ENCODE measurements around the gene IL11RA.

DNA sequence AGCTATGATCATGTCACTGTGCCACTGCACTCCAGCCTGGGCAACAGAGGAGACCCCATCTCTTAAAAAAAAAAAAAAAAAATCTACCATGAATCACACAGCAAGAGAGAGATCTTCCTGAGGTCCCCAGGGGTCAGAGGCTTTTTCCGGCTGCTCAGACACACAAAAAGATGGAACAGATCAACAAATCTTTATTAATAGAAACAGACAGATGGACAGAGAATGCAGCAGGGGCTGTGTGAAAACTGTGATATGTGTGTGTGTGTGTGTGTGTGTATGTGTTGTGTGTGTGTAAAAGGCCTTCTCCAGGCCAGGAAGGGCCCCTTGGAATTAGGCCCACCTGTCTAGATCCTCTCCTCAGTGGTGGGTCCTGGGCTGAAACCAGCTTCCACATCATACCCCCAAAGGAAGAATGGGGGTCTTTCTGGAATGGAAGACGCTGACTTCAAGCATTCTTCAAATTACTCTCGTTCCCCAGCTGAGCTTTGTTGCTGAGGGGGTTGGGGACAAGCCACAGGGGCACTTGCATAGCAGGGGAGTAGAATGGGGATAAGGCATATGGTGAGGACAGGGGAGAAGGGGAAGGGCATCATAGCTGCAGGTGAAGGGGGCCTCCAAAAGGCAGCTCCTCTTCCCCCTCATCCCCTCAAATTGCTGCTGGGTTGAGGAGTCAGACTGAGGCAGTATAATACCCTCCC, 17.3 kb upstream of the IL11RA start:
- TF ChIP-seq, protein P1, sequence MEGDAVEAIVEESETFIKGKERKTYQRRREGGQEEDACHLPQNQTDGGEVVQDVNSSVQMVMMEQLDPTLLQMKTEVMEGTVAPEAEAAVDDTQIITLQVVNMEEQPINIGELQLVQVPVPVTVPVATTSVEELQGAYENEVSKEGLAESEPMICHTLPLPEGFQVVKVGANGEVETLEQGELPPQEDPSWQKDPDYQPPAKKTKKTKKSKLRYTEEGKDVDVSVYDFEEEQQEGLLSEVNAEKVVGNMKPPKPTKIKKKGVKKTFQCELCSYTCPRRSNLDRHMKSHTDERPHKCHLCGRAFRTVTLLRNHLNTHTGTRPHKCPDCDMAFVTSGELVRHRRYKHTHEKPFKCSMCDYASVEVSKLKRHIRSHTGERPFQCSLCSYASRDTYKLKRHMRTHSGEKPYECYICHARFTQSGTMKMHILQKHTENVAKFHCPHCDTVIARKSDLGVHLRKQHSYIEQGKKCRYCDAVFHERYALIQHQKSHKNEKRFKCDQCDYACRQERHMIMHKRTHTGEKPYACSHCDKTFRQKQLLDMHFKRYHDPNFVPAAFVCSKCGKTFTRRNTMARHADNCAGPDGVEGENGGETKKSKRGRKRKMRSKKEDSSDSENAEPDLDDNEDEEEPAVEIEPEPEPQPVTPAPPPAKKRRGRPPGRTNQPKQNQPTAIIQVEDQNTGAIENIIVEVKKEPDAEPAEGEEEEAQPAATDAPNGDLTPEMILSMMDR (IDR thresholded peaks at IDR 0.05; ENCODE audit: control extremely low read depth in 1 of 3, insufficient read depth in 1 of 3, low read depth in 1 of 3, low read length in 3 of 3): no peak
- TF ChIP-seq ATF3 (IDR thresholded peaks at IDR 0.05; ENCODE audit: insufficient read depth, low read depth, low read length) (no peak), EP300 (IDR thresholded peaks at IDR 0.05; ENCODE audit: borderline replicate concordance in 1 of 2, low read depth in 2 of 2, low read length in 2 of 2) (no peak), POLR2AphosphoS5 (IDR thresholded peaks at IDR 0.05; ENCODE audit: low read depth, low read length) (no peak)

Measured in H1 (cell line).